SK-N-SH (cell line): Measurements from ENCODE around the gene HOXB5.

ENCODE experiments used
- CHD2 ChIP-seq: fragments of 150-350 bp; IDR thresholded peaks from 2 replicates; pipeline ENCODE4 v1.6.1; 2018; ENCODE audit warnings: low read length; ENCODE audit not compliant: partially characterized antibody
- CTCF ChIP-seq: fragments of 200-600 bp; sonication (generic); IDR thresholded peaks from 2 replicates; pipeline ENCODE4 v1.6.1; 2017; ENCODE audit warnings: antibody characterized with exemption, mild to moderate bottlenecking, moderate library complexity
- EP300 ChIP-seq, 2 experiments: IDR thresholded peaks; 2 replicates each; pipeline versions ENCODE4 v1.4.0 to v1.6.1; 2012; ENCODE audit warnings: borderline replicate concordance in 1 of 2, low read depth in 1 of 2, low read length in 1 of 2
- GABPA ChIP-seq: IDR thresholded peaks from 2 replicates; pipeline ENCODE4 v1.4.0; 2012; ENCODE audit warnings: low read depth, mild to moderate bottlenecking
- IRF3 ChIP-seq: fragments of 150-350 bp; IDR thresholded peaks from 2 replicates; pipeline ENCODE4 v1.6.1; 2016; ENCODE audit warnings: mild to moderate bottlenecking, low read depth, low read length
- MAX ChIP-seq: IDR thresholded peaks from 2 replicates; pipeline ENCODE4 v1.4.0; 2012; ENCODE audit warnings: low read depth
- NFIC ChIP-seq: IDR thresholded peaks from 2 replicates; pipeline ENCODE4 v1.4.0; 2012; ENCODE audit warnings: borderline replicate concordance
- RCOR1 ChIP-seq: fragments of 150-350 bp; IDR thresholded peaks from 2 replicates; pipeline ENCODE4 v1.6.1; 2017; ENCODE audit warnings: antibody characterized with exemption, low read length
- REST ChIP-seq: IDR thresholded peaks from 2 replicates; pipeline ENCODE4 v1.6.1; 2012; ENCODE audit warnings: mild to moderate bottlenecking, low read depth, low read length, moderate library complexity
- RXRA ChIP-seq: IDR thresholded peaks from 2 replicates; pipeline ENCODE4 v1.4.0; 2012; ENCODE audit warnings: low read depth, mild to moderate bottlenecking, borderline replicate concordance
- USF1 ChIP-seq: IDR thresholded peaks from 2 replicates; pipeline ENCODE4 v1.4.0; 2012; ENCODE audit warnings: low read depth, borderline replicate concordance
- USF2 ChIP-seq: fragments of 150-350 bp; IDR thresholded peaks from 2 replicates; pipeline ENCODE4 v1.6.1; 2017; ENCODE audit warnings: antibody characterized with exemption, low read length, low read depth, borderline replicate concordance

GRCh38 chr17:48613862-48614694 is 20.5 kb upstream of the HOXB5 start:
- TF ChIP-seq CHD2 (no peak), RXRA (no peak), CTCF (no peak; the same call in 1 of the 2 replicates), IRF3 (no peak), USF1 (no peak), REST (no peak), USF2 (no peak), GABPA (no peak), EP300 (IDR thresholded peaks at IDR 0.05; ENCODE audit: borderline replicate concordance in 1 of 2, low read depth in 1 of 2, low read length in 1 of 2) (no peak), RCOR1 (no peak), MAX (no peak), NFIC (no peak)
